Esophagus muscularis mucosa (tissue), 4 donors: ENCODE measurements around the gene TAMALIN. TPM values are rescaled to one million over a fixed set of nuclear protein-coding genes. Genes with fewer than 3 reads are reported as not detected.

Source experiments
- DNase-seq: peaks from one replicate; pipeline ENCODE4 v3.0.0-alpha.2; 2017; ENCODE audit errors: extremely low spot score
- H3K27ac ChIP-seq, 4 donors: fragments of 200-600 bp; sonication (generic); replicated peaks in 1 of 4; 1 replicate in 3 of 4; 2 replicates in 1 of 4; pipeline ENCODE4 v1.5.1; 2016 to 2019; ENCODE audit warnings: mild to moderate bottlenecking in 1 of 4
- H3K27me3 ChIP-seq, 4 donors: fragments of 200-600 bp; sonication (generic); one replicate each; pipeline versions ENCODE4 v1.5.1 to v1.6.0; 2016 to 2019
- H3K36me3 ChIP-seq, 4 donors: fragments of 200-600 bp; sonication (generic); one replicate each; pipeline ENCODE4 v1.5.1; 2016 to 2019
- H3K4me1 ChIP-seq, 4 donors: fragments of 200-600 bp; sonication (generic); one replicate each; pipeline ENCODE4 v1.5.1; 2016 to 2019
- H3K4me3 ChIP-seq, 4 donors: fragments of 200-600 bp; sonication (generic); 1 replicate in 2 of 4; 2 replicates in 2 of 4; pipeline ENCODE4 v1.5.1; 2016 to 2019; ENCODE audit warnings: mild to moderate bottlenecking in 4 of 4, moderate library complexity in 1 of 4
- H3K9me3 ChIP-seq, 4 donors: fragments of 200-600 bp; sonication (generic); 1 replicate in 3 of 4; 2 replicates in 1 of 4; pipeline ENCODE4 v1.5.1; 2016 to 2019
- CTCF ChIP-seq, 3 experiments: fragments of 200-600 bp in 2 of 3; fragments of 450-650 bp in 1 of 3; sonication (generic) in 2 of 3; IDR thresholded peaks; one replicate each; pipeline ENCODE4 v1.5.1; 2017 to 2019; ENCODE audit warnings: antibody characterized with exemption in 3 of 3, mild to moderate bottlenecking in 2 of 3, moderate library complexity in 1 of 3
- EP300 ChIP-seq: sonication (generic); formaldehyde crosslinking; IDR thresholded peaks from one replicate; pipeline ENCODE4 v1.6.1; 2017; ENCODE audit warnings: antibody characterized with exemption
- POLR2A ChIP-seq: fragments of 450-650 bp; IDR thresholded peaks from one replicate; pipeline ENCODE4 v1.6.1; 2017; ENCODE audit warnings: antibody characterized with exemption, moderate library complexity, mild to moderate bottlenecking, low read depth
- POLR2AphosphoS5 ChIP-seq, 2 donors: sonication (generic); formaldehyde crosslinking; IDR thresholded peaks; one replicate each; pipeline ENCODE4 v1.6.1; 2017; ENCODE audit warnings: antibody characterized with exemption in 2 of 2
- WGBS: methylation state at CpG from one replicate; pipeline ENCODE4 v1.1.5; 2018; 5-methylcytosine and 5-hydroxymethylcytosine counted together
- intact Hi-C: fragments of 100-400 bp; cut with DNase I; formaldehyde crosslinking; loops from one replicate; pipeline ENCODE4 v1.15.1; 2023
- total RNA-seq, 4 donors: library from RNA; depleted of rRNA; stranded (reverse); fragments of >200 nt; gene quantifications; one replicate each; pipeline versions ENCODE4 v1.1.0 to v1.2.1, GENCODE V29; 2016

Gene TAMALIN
- total RNA-seq, 4 donors from 2014 or later, result 13.3 to 26.9 (median 18.3) TPM

- Histone ChIP-seq H3K27ac (peak overlapping the region; percentile 82 to 90 (median 87)), H3K9me3 (no peaks in the 10 kb centered on the region), H3K4me1 (peaks cover 35 to 70% (median 61%) of the 10 kb centered on the region in 4 donors), H3K36me3 (peaks cover 0 to 15% (median 2%) of the 10 kb centered on the region in 4 donors), H3K27me3 (peaks cover 2 to 39% (median 14%) of the 10 kb centered on the region in 4 donors), H3K4me3 (peak overlapping the region; percentile 64 to 90 (median 76))
- intact Hi-C loops, result loop anchor here (1.0 to 2.0 kb wide), 2 partner anchors 17 to 77 kb away; no protein-coding TSS in a partner anchor
- no peak for DNase-seq
- WGBS, result 42% methylated on average over 24 of the region's 28 CpGs
- TF ChIP-seq POLR2AphosphoS5 (IDR thresholded peaks at IDR 0.05) (peak in 1 of 2 donors; percentile 40), POLR2A (no peak)
These were observed 643 bp upstream of the TAMALIN start for GRCh38 chr12:52005903-52006703.

DNA sequence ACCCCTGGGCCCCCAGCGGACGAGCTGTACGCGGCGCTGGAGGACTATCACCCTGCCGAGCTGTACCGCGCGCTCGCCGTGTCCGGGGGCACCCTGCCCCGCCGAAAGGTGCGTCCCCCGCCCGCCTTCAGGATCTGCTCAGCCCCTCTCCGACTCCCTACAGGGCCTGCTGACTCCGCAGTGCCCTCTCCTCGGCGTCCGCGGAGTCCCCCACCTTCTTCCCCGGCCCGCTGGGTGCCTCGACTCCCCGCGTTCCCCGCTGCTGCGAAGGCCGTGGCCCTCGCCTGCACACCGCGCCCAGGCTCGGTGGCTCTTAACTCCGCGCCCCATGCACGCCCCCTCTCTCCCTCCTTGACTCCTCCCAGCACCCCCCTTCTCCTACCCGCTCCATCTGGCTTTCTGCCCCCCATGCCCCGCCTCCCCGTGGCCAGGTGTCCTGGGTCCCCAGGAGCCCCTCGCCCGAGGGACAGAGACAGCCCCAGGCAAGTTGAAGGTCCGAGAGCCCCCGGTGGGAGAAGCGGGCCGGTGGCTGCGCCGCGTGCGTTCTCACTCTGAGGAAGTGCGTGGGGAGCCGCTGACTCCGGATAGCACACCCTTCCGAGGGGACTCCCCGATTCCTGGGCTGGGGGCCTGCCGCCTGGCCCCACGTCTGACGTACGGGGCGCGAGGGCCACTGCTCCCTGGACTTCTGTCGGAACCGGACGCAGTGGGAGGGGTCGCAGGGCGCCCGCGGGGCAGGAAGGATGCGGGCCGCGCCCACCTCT lies 594 bp downstream of the TAMALIN start:
- peaks cover 39 to 75% (median 69%) of the 10 kb centered on the region in 4 donors for H3K4me1 ChIP-seq
- intact Hi-C loops, result no loop called here
- WGBS, result 2% methylated on average over 24 of the region's 72 CpGs
- H3K27me3 ChIP-seq, result peaks cover 2 to 39% (median 14%) of the 10 kb centered on the region in 4 donors
- peaks cover 0 to 27% (median 8%) of the 10 kb centered on the region in 4 donors for H3K36me3 ChIP-seq
- peak overlapping the region; percentile 82 to 90 (median 87) for H3K27ac ChIP-seq
- peak overlapping the region; percentile 64 to 90 (median 76) for H3K4me3 ChIP-seq
- no peak for DNase-seq
- TF ChIP-seq POLR2A (no peak), POLR2AphosphoS5 (IDR thresholded peaks at IDR 0.05) (peak; percentile 63 to 68), CTCF (IDR thresholded peaks at IDR 0.05) (peak in 1 of 3 experiments; percentile 3)
- no peaks in the 10 kb centered on the region for H3K9me3 ChIP-seq

GRCh38 chr12:52007982-52008510 lies 1.3 kb downstream of the TAMALIN start:
- intact Hi-C loops, result no loop called here
- Histone ChIP-seq H3K27ac (peak overlapping the region; percentile 82 to 90 (median 87)), H3K9me3 (no peaks in the 10 kb centered on the region), H3K36me3 (peaks cover 0 to 33% (median 11%) of the 10 kb centered on the region in 4 donors), H3K4me3 (peak overlapping the region; percentile 64 to 90 (median 76)), H3K4me1 (peaks cover 39 to 75% (median 69%) of the 10 kb centered on the region in 4 donors), H3K27me3 (peaks cover 2 to 38% (median 14%) of the 10 kb centered on the region in 4 donors)
- TF ChIP-seq POLR2AphosphoS5 (IDR thresholded peaks at IDR 0.05), result no peak
- TF ChIP-seq EP300, result no peak
- TF ChIP-seq CTCF (IDR thresholded peaks at IDR 0.05), result no peak
- TF ChIP-seq POLR2A, result no peak
- WGBS, result 61% methylated on average over 5 of the region's 5 CpGs
- no peak for DNase-seq

DNA sequence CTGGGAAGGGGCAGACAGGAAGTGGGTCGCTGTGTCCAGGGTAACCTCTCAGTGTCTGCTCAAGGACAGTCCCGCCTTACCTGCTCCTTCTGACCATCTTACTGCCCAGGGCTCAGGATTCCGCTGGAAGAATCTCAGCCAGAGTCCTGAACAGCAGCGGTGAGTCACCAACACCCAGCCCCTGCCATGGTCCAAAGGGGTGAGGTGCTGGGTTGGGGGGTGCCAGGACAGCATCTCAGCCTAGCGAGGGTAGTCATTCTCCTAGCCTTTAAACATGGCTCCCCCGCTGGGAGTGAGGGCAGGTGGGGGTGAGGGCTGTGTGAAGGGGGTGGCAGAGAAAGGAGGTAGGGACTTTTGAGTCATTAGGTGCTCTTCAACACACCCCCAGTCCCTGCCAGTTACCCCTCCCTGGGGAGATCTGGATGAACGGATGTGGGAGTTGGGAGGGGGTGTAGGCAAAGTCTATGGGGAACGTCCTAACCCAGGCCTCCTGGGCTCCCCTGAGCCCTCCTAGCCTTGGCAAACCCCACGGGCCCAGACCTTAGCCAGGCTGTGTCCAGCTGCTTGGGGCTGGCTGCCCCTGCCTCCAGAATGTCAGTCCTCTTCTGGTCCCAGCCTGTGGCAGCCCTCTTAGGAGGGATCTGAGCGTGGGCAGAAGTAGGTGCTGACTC lies 2.5 kb downstream of the TAMALIN start:
- Histone ChIP-seq H3K9me3 (no peaks in the 10 kb centered on the region), H3K27me3 (peaks cover 2 to 35% (median 14%) of the 10 kb centered on the region in 4 donors), H3K36me3 (peaks cover 0 to 44% (median 18%) of the 10 kb centered on the region in 4 donors), H3K4me1 (peaks cover 39 to 73% (median 67%) of the 10 kb centered on the region in 4 donors), H3K27ac (peak overlapping the region; percentile 82 to 90 (median 87)), H3K4me3 (peak overlapping the region; percentile 64 to 90 (median 76))
- no peak for DNase-seq
- intact Hi-C loops, result no loop called here
- WGBS, result 77% methylated on average over 9 of the region's 10 CpGs
- no peak for TF ChIP-seq POLR2A
- TF ChIP-seq EP300, result no peak
- no peak for TF ChIP-seq POLR2AphosphoS5 (IDR thresholded peaks at IDR 0.05)
- TF ChIP-seq CTCF (IDR thresholded peaks at IDR 0.05), result no peak
